GM12878 (cell line): ENCODE results near the gene HOXB3. TPM values are rescaled to one million over a fixed set of nuclear protein-coding genes. Genes with fewer than 3 reads are reported as not detected.

Source experiments
- ATAC-seq: fragments of 200-7000 bp; cut with Tn5 transposase; 3 replicates; pipeline ENCODE4 v1.9.1; 2020; ENCODE audit warnings: mild to moderate bottlenecking, moderate library complexity
- BruUV-seq: library from RNA; stranded (reverse); fragments of 400-500 nt; replicated peaks from 2 replicates; lab custom pipeline; 2021; lab: Mats Ljungman, UMichigan
- CTCF ChIA-PET: fragments of 300-600 bp; sonication (Branson Sonifier 250); formaldehyde crosslinking; extraction: SDS; loops from one replicate; lab custom pipeline; 2021; ENCODE audit warnings: inconsistent platforms; lab: Yijun Ruan, JAX
- POLR2A ChIA-PET: fragments of 350-600 bp; formaldehyde crosslinking; extraction: SDS; loops from one replicate; lab custom pipeline; 2021; ENCODE audit warnings: inconsistent platforms; lab: Charles Lee
- RAD21 ChIA-PET: fragments of 300-600 bp; sonication (Branson Sonifier 250); formaldehyde crosslinking; loops from one replicate; lab custom pipeline; 2023; ENCODE audit warnings: antibody characterized with exemption; ENCODE audit not compliant: unreplicated experiment; lab: Charles Lee
- SMC1A ChIA-PET: fragments of 300-600 bp; sonication (Branson Sonifier 250); formaldehyde crosslinking; loops from one replicate; lab custom pipeline; 2023; ENCODE audit not compliant: unreplicated experiment, uncharacterized antibody; lab: Charles Lee
- DNase-seq: peaks from one replicate; pipeline ENCODE4 v3.0.0-alpha.2; 2011; ENCODE audit warnings: low read depth, low spot score
- FAIRE-seq: peaks from 3 replicates; lab custom pipeline; 2011; peaks lifted over from hg19 to GRCh38; lab: Jason Lieb, UNC
- H2AFZ ChIP-seq: 2 replicates; pipeline ENCODE4 v1.6.0; 2011; ENCODE audit warnings: low read depth, low read length, control low read depth; ENCODE audit not compliant: control insufficient read depth
- H3K27ac ChIP-seq: 2 replicates; pipeline ENCODE4 v1.5.1; 2011; ENCODE audit warnings: control low read depth; ENCODE audit not compliant: control insufficient read depth, insufficient read depth
- H3K27me3 ChIP-seq, 2 experiments: replicated peaks in 1 of 2; 2 replicates each; pipeline versions ENCODE4 v1.6.0 to v1.6.1; 2011; ENCODE audit warnings: low read length in 1 of 2; ENCODE audit not compliant: control insufficient read depth in 2 of 2, insufficient read depth in 2 of 2
- H3K36me3 ChIP-seq, 2 experiments: 2 replicates each; pipeline ENCODE4 v1.5.1; 2011; ENCODE audit warnings: low read length in 1 of 2; ENCODE audit not compliant: control insufficient read depth in 2 of 2, insufficient read depth in 2 of 2
- H3K4me1 ChIP-seq: 2 replicates; pipeline ENCODE4 v1.6.1; 2011; ENCODE audit warnings: mild to moderate bottlenecking, low read length, moderate library complexity, mixed read lengths; ENCODE audit not compliant: control insufficient read depth, insufficient read depth
- H3K4me2 ChIP-seq: 2 replicates; pipeline ENCODE4 v1.6.0; 2011; ENCODE audit warnings: control low read depth; ENCODE audit not compliant: control insufficient read depth, insufficient read depth
- H3K4me3 ChIP-seq: fragments of 200-600 bp; sonication (generic); 2 replicates; pipeline ENCODE4 v1.5.1; 2016
- H3K79me2 ChIP-seq: 2 replicates; pipeline ENCODE4 v1.6.0; 2011; ENCODE audit warnings: low read length; ENCODE audit not compliant: control insufficient read depth, insufficient read depth
- H3K9ac ChIP-seq: 2 replicates; pipeline ENCODE4 v1.8.0; 2011; ENCODE audit warnings: low read length, control low read depth, mixed read lengths; ENCODE audit not compliant: control insufficient read depth, insufficient read depth
- H3K9me3 ChIP-seq: replicated peaks from 3 replicates; pipeline ENCODE4 v1.5.1; 2011; ENCODE audit warnings: mild to moderate bottlenecking, low read length; ENCODE audit not compliant: control insufficient read depth, insufficient read depth
- H4K20me1 ChIP-seq: 2 replicates; pipeline ENCODE4 v1.6.0; 2011; ENCODE audit not compliant: control insufficient read depth, insufficient read depth
- BHLHE40 ChIP-seq, 2 experiments: fragments of 450-650 bp in 1 of 2; IDR thresholded peaks; 2 replicates each; pipeline ENCODE4 v1.6.1; 2011 to 2017; ENCODE audit warnings: low read depth in 2 of 2, borderline replicate concordance in 1 of 2, improper control_type of control experiment in 1 of 2, low read length in 1 of 2, mild to moderate bottlenecking in 1 of 2
- IKZF1 ChIP-seq: fragments of 450-650 bp; conservative IDR thresholded peaks from 2 replicates; pipeline ENCODE4 v1.6.1; 2017; ENCODE audit warnings: antibody characterized with exemption, mild to moderate bottlenecking
- NFYB ChIP-seq: IDR thresholded peaks from 2 replicates; pipeline ENCODE4 v1.6.1; 2011; ENCODE audit warnings: low read depth, mild to moderate bottlenecking, low read length, improper control_type of control experiment, moderate library complexity; ENCODE audit not compliant: insufficient read depth
- NRF1 ChIP-seq: conservative IDR thresholded peaks from 2 replicates; pipeline ENCODE4 v1.6.1; 2011; ENCODE audit warnings: mild to moderate bottlenecking, low read depth, low read length, improper control_type of control experiment
- PML ChIP-seq: IDR thresholded peaks from 2 replicates; pipeline ENCODE4 v1.6.1; 2012; ENCODE audit warnings: low read length, inconsistent platforms
- RBBP5 ChIP-seq: fragments of 200-600 bp; sonication (generic); conservative IDR thresholded peaks from 2 replicates; pipeline ENCODE4 v1.6.1; 2016
- TARDBP ChIP-seq: IDR thresholded peaks from 2 replicates; pipeline ENCODE4 v1.6.1; 2016; ENCODE audit warnings: borderline replicate concordance
- WGBS: methylation state at CpG from one replicate; pipeline ENCODE4 v1.1.6; 2016; ENCODE audit warnings: low lambda C conversion rate; ENCODE audit not compliant: insufficient replicate concordance, insufficient coverage; ENCODE audit errors: missing lambda C conversion rate; 5-methylcytosine and 5-hydroxymethylcytosine counted together
- in situ Hi-C: fragments of 300-500 bp; cut with MboI; formaldehyde crosslinking; loops from 9 replicates; pipeline ENCODE4 v1.14.3; 2018; ENCODE audit warnings: mixed read lengths
- intact Hi-C: fragments of 100-400 bp; cut with micrococcal nuclease; formaldehyde crosslinking; loops from one replicate; pipeline ENCODE4 v1.14.2; 2022; ENCODE audit not compliant: unreplicated experiment
- polyA plus RNA-seq, 11 experiments: library from polyadenylated mRNA; depleted of rRNA in 4 of 11; unstranded in 6 of 11; stranded (reverse) in 5 of 11; fragments of >200 nt; fragmentation: Nextera tagmentation in 4 of 11; fragmentation: Illumina TruSeq in 1 of 11; extraction: Ambion mirVana in 4 of 11; extraction: Trizol in 1 of 11; gene quantifications; 1 replicate in 1 of 11; 2 replicates in 10 of 11; pipeline versions ENCODE4 v1.2.1 to v1.2.3, GENCODE V29; 2011 to 2016; ENCODE audit warnings: inconsistent platforms in 2 of 11, missing spikeins in 2 of 11, low read depth in 1 of 11
- total RNA-seq, 4 experiments: library from RNA; depleted of rRNA in 3 of 4; stranded (reverse); fragments of >200 nt in 3 of 4; fragmentation: Illumina TruSeq in 1 of 4; extraction: Trizol in 1 of 4; gene quantifications; 2 replicates each; pipeline versions ENCODE4 v1.2.1 to v1.2.3, GENCODE V29; 2013 to 2021
- TF ChIP-seq, protein P1 (sequence below): fragments of 450-650 bp; IDR thresholded peaks from 2 replicates; pipeline ENCODE4 v1.6.1; 2016; ENCODE audit warnings: mild to moderate bottlenecking, moderate library complexity, borderline replicate concordance
- TF ChIP-seq, protein P2 (sequence below): fragments of 450-650 bp; IDR thresholded peaks from 2 replicates; pipeline ENCODE4 v1.6.1; 2017; ENCODE audit warnings: antibody characterized with exemption, mild to moderate bottlenecking, moderate library complexity

HOXB3 gene
- total and polyA plus RNA-seq, 10 of the 15 experiments (the other 5 are each of a cell fraction or from before 2014, with no cell fraction given): 0.19 to 7.7 (median 2.9) TPM

DNA sequence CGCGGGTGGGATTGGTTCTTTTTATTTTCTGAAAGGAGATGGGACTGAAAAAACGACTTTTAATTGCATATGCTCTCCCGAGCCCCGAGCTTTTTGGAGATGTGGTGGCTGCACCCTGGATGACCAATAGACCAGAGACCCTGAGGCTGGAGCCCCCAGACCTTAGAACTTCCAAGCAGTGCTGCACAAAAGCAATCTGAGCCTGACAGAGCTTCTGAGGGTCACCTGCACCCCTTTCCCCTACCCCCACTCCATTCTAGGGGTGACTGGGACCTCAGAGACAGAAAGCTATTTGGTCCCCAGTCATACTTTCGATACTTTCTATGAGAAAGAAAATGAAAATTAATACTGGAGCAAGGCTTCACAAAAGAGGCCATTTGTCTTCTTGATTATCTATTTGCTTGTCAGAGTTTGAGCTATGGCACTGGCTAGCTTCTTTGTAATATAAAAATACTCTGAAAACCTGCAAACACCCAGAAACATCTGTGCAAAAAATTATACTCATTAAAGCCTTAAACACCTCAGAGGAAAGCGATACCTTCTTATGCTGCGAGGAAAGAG lies 15.5 kb downstream of the HOXB3 start:
- CTCF ChIA-PET: interaction anchor here (0.5 kb wide), 1 partner anchor 489 kb away, joined by 3 read pairs; no protein-coding TSS in a partner anchor
- SMC1A ChIA-PET: interaction anchor here (1.0 to 1.3 kb wide), 6 partner anchors 9 to 140 kb away, joined by 3 to 7 read pairs (median 4); no protein-coding TSS in a partner anchor
- FAIRE-seq (no peak), ATAC-seq (no peak), DNase-seq (no peak)
- peaks cover 13% of the 10 kb centered on the region for H3K4me1 ChIP-seq
- H3K4me3 ChIP-seq: no peak overlapping the region
- WGBS: 57% methylated on average over 8 of the region's 8 CpGs
- no peak overlapping the region for H3K9ac ChIP-seq
- H3K27me3 ChIP-seq: no peaks in the 10 kb centered on the region
- no peaks in the 10 kb centered on the region for H3K36me3 ChIP-seq
- H2AFZ ChIP-seq: no peak overlapping the region
- in situ Hi-C loops (no loop called here), intact Hi-C loops (no loop called here)
- H3K9me3 ChIP-seq: no peaks in the 10 kb centered on the region
- no peak for TF ChIP-seq NFYB
- POLR2A ChIA-PET: interaction anchor here (0.9 kb wide), 1 partner anchor 69 kb away, joined by 3 read pairs; no protein-coding TSS in a partner anchor
- no peak overlapping the region for H3K27ac ChIP-seq
- H3K79me2 ChIP-seq: peaks cover 7% of the 10 kb centered on the region
- no peak overlapping the region for H3K4me2 ChIP-seq
- RAD21 ChIA-PET: interaction anchor here (1.0 kb wide), 2 partner anchors 27 to 61 kb away, joined by 3 read pairs; no protein-coding TSS in a partner anchor
- no TSS peak for BruUV-seq
- no peaks in the 10 kb centered on the region for H4K20me1 ChIP-seq

DNA sequence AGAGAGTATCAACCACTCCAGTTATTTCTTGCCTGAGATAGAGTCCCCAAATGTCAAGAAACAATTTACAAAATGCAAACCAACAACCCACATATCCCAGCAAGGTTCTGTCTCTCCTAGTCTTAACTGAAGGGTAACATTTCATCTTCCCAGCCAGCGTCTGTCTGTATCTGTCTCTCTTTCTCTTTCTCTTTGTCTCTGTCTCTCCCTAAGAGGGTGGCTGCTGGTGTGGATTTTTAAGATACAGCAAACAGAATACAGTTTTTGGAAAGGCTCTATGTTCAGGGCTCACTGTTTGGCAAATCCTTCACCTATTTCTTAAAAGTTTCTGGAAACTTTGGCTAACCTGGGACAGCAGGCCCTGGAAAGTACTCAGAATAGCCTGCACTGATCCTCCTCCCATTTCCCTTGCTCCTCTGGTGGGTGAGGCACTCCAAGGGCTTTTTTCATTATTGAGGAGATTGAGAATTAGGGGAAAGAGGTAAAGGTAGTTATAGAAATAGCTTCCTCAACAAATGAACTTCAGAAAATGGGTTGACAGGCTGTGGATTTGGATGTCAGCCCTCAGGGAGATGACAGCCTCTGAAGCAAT lies 18.1 kb downstream of the HOXB3 start:
- Histone ChIP-seq H3K4me2 (no peak overlapping the region), H3K4me3 (no peak overlapping the region), H3K27ac (no peak overlapping the region), H3K4me1 (peaks cover 9% of the 10 kb centered on the region), H3K36me3 (no peaks in the 10 kb centered on the region), H3K9me3 (no peaks in the 10 kb centered on the region), H3K79me2 (no peaks in the 10 kb centered on the region), H3K27me3 (no peaks in the 10 kb centered on the region), H2AFZ (no peak overlapping the region), H4K20me1 (no peaks in the 10 kb centered on the region), H3K9ac (no peak overlapping the region)
- no TSS peak for BruUV-seq
- FAIRE-seq: no peak
- 94% methylated on average over 1 of the region's 1 CpG for WGBS
- RAD21 ChIA-PET: no interaction called here
- CTCF ChIA-PET: no interaction called here
- intact Hi-C loops (no loop called here), in situ Hi-C loops (no loop called here)
- ATAC-seq: no peak
- SMC1A ChIA-PET: no interaction called here
- no peak for DNase-seq
- POLR2A ChIA-PET: no interaction called here
- TF ChIP-seq PML (no peak), NRF1 (no peak), IKZF1 (no peak), BHLHE40 (IDR thresholded peaks at IDR 0.05; ENCODE audit: borderline replicate concordance in 1 of 2, low read depth in 2 of 2, low read length in 1 of 2) (no peak), TARDBP (no peak), RBBP5 (no peak)
- TF ChIP-seq, protein P1, sequence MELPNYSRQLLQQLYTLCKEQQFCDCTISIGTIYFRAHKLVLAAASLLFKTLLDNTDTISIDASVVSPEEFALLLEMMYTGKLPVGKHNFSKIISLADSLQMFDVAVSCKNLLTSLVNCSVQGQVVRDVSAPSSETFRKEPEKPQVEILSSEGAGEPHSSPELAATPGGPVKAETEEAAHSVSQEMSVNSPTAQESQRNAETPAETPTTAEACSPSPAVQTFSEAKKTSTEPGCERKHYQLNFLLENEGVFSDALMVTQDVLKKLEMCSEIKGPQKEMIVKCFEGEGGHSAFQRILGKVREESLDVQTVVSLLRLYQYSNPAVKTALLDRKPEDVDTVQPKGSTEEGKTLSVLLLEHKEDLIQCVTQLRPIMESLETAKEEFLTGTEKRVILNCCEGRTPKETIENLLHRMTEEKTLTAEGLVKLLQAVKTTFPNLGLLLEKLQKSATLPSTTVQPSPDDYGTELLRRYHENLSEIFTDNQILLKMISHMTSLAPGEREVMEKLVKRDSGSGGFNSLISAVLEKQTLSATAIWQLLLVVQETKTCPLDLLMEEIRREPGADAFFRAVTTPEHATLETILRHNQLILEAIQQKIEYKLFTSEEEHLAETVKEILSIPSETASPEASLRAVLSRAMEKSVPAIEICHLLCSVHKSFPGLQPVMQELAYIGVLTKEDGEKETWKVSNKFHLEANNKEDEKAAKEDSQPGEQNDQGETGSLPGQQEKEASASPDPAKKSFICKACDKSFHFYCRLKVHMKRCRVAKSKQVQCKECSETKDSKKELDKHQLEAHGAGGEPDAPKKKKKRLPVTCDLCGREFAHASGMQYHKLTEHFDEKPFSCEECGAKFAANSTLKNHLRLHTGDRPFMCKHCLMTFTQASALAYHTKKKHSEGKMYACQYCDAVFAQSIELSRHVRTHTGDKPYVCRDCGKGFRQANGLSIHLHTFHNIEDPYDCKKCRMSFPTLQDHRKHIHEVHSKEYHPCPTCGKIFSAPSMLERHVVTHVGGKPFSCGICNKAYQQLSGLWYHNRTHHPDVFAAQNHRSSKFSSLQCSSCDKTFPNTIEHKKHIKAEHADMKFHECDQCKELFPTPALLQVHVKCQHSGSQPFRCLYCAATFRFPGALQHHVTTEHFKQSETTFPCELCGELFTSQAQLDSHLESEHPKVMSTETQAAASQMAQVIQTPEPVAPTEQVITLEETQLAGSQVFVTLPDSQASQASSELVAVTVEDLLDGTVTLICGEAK: no peak
- TF ChIP-seq, protein P2, sequence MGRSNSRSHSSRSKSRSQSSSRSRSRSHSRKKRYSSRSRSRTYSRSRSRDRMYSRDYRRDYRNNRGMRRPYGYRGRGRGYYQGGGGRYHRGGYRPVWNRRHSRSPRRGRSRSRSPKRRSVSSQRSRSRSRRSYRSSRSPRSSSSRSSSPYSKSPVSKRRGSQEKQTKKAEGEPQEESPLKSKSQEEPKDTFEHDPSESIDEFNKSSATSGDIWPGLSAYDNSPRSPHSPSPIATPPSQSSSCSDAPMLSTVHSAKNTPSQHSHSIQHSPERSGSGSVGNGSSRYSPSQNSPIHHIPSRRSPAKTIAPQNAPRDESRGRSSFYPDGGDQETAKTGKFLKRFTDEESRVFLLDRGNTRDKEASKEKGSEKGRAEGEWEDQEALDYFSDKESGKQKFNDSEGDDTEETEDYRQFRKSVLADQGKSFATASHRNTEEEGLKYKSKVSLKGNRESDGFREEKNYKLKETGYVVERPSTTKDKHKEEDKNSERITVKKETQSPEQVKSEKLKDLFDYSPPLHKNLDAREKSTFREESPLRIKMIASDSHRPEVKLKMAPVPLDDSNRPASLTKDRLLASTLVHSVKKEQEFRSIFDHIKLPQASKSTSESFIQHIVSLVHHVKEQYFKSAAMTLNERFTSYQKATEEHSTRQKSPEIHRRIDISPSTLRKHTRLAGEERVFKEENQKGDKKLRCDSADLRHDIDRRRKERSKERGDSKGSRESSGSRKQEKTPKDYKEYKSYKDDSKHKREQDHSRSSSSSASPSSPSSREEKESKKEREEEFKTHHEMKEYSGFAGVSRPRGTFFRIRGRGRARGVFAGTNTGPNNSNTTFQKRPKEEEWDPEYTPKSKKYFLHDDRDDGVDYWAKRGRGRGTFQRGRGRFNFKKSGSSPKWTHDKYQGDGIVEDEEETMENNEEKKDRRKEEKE: no peak
